ENCODE data around the gene PARD3B.
A peak's percentile ranks its signal among the peaks of the same experiment; 100 is the strongest.

The PARD3B gene

DNA sequence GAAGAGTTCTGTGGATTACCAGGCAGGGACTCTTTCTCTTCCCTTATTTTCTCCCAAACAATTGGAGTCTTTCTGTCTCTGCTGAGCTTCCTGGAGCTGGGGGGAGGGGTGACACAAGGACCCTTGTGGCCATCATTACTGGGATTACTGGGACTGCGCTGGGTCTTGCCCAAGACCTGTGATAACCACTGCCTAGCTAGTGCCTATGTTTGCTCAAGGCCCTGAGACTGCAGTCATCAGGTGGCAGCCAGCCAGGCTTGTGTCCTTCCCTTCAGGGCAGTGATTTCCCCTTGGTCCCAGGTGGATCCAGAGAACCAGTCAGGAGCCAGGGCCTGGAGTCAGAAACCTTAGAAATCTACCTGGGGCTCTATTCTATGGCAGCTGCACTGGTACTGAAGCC is 355.6 kb downstream of the PARD3B start:
- DNase-seq, result no peak

DNA sequence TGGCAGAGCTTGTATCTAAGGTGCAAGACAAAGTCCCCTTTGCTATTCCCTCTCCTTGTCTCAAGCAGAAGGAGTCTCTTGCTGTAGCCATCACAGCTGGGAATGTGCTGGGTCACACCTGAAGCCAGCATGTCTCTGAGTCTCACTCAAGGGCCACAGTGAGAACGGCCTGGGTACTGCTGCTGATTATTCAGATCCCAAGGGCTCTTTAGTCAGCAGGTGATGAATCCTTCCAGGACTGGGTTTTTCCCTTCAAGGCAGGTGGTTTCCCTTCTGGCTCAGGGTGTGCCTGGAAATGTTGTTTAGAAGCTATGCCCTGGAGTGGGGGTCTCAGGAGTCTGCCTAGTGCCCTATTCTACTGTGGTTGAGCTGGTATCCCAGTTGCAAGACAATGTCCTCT is 356.3 kb downstream of the PARD3B start:
- DNase-seq, result no peak

DNA sequence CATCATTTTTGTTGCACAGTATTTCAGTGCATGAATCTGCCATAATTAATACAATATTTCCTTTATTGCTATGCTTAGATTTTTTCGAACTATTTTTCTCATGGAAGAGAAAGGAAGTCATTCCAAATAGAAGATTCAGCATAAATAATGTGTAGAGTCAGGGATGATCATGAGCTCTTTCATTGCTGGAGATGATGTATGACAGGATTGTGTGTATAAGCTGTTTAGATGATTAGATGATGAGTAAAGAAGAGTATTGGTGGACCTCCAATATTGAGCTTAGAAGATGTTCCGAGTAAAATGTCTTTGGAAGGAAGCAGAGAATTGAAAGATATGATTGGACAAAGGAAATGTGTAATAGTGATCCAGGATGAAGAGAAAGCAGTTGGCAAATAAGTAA is 364.5 kb downstream of the PARD3B start:
- no peak for DNase-seq

DNA sequence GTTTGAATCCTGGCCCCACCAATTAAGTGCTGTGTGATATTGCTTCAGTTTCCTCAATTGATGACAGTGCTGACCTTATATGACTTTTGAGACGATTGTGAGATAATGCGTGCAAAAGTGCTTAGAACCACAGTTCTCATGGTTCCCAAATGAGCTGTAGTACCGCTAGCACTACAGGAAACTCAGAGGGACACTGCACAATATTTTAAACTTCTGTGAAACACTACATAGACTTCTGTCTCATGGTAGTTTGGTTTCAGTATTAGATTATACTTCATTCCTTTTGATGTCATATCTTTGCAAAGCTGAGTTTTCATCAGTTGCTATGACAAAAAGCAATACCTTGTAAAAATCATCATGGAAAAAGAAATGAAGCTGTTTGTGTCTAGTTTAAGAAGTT is 368.0 kb downstream of the PARD3B start:
- no peak for DNase-seq

DNA sequence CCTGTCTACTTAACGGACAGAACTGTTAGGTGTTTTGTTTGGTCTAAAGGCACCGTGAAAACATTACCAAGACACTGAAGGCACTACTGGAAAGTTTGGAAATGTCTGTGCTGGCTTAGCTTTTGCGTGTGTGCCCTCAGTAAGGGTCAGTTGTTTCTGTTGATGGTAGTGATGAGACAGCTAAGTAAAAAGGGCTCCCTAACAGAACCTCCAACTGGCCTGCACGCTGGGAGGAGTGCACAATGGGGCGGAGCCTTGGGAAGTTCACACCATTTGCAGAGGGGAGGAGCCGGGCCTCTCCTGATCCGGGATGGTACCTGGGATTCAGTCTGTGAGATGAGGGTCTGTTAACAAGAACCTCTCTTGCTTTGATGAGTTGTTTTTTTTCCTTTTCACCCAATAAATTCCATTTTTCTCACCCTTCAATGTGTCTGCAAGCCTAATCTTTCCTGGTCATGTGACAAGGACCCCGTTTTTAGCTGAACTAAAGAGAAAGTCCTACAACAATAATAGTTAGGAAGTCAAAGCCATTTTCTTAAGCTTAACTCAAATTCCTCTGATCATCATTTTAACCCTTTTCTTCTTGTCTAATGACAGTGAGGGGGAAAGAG is 368.7 kb downstream of the PARD3B start:
- no peak for DNase-seq

GRCh38 chr2:204914708-204915107 is 369.4 kb downstream of the PARD3B start:
- no peak for DNase-seq

DNA sequence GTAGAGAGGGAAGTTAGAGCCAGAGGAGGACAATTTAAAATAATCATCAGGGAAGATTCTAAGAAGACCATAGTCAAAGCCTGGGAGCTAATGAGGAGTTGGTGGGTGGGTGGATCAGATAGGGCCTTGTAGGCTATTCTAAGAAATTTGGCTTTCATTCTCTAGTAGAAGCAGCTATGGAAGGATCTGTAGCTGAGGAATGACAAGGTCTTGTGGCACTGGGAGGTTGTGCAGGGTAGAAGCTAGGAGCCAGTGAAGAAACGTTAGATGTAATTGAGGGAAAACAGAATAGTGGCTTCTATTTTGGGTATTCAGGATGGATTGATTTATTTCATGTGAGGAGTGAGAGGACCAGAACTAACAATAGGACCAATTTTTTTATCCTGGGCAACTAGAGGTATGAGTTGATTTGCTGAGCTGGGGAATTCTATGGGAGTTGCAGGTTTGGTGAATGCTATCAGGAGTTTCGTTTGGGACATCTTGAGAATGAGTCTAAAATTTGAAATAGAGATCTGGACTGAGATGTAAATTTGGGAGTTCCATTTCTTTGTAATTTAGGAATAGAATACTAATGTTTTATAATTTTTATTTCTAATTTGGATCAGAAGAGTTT is 371.9 kb downstream of the PARD3B start:
- DNase-seq, result no peak

DNA sequence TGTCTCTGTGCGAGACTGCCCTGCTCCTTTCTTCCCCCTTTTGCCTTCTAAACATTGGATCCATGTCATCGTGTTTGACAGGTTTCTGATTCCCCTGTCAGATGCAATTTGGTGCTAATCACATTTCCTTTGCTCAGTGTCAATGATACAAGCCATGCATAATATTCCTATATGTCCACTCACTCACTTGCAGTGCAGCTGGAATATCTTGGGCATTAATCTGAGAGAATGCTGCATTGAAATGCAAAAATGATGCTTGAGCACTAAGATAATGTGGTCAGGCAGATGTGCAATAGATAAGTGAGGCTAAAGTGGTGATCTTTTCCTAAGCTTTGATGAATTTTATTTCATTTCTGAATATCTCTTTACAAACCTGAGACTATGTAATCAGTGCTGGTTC is 375.5 kb downstream of the PARD3B start:
- no peak for DNase-seq

GRCh38 chr2:204923957-204924356 is 378.7 kb downstream of the PARD3B start:
- no peak for DNase-seq

GRCh38 chr2:204931562-204931961 is 386.3 kb downstream of the PARD3B start:
- no peak for DNase-seq

DNA sequence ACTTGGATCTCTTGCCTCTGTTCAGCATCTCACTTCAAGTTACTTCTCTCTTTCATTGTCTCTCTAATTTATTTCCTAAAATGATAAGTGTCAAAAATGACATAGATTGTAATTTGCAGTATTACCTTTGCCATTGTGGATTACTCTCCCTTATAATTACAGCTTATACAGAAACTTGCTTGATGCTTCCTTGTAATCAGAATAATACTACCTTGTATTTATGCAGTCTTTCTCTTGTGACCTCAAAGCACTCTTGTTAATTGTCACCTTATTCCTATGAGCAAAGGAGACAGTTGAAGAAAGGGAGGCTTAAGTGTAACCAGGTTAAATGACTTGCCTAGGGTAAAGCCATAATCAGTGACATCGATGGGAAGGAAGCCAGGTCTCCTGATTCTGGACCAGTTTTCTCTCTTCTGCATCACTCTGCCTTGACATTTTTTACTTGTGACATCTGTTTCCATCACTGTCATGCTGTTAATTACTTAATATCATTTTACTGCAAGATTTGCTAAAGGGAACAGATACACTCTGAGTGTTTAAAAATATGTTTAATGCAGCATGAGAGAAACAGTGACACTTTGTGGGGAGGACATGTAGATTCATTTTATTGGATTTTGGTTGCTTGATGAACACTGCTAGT is 388.6 kb downstream of the PARD3B start:
- no peak for DNase-seq

DNA sequence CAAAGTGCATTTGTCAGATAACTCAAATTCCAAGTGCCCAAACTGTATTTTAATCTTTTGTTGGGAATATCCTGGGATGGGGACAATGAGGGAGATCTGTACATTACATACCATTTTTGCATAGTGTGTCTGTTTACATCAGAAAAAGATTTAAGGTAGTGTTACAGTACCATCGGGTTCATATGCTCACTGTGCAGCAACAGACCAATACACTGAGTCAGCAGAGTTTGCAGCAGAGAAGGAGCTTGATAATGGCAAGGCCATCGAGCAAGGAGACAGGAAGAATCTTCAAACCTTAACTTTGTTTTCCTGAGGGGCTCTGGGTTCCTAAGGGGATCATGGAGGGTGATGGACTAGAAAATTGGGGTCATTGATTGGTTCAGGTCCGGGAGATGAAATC is 399.7 kb downstream of the PARD3B start:
- DNase-seq, result no peak

GRCh38 chr2:204945376-204945775 is 400.1 kb downstream of the PARD3B start:
- DNase-seq, result no peak

DNA sequence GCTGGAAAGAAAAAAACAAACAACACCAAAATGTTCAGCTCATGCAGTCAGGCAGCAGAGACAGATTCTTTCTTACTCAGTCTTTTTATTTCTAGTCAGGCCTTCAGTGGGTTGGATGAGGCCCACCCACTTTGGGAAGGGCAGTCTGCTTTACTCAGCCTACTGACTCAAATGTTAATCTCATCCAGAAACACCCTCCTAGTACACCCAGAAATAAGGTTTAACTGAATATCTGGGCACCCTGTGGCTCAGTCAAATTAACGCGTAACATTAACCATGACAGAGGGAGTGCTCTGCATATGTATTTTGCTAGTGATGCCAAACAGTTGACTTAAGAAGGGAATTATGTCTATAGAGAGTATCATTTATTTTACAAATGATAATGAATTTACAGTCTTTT is 401.6 kb downstream of the PARD3B start:
- no peak for DNase-seq

DNA sequence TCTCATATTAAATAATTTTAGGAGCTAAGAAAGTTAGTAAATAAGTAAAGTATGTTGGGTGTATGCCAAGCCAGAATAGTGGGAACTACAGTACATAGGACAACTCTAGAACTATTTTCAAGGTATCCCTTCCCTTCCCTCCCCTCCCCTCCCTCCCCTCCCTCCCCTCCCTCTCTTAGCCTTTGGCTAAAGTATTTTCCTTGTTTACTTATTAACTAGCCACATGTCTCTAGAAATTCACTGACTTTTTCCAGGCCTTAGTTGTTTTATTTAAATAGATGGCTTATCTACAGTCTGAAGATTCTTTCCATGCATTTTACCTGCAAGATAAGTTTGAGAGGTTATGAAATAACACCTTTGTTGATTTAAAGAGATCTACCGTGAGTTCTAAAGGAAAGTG is 402.1 kb downstream of the PARD3B start:
- DNase-seq, result no peak

DNA sequence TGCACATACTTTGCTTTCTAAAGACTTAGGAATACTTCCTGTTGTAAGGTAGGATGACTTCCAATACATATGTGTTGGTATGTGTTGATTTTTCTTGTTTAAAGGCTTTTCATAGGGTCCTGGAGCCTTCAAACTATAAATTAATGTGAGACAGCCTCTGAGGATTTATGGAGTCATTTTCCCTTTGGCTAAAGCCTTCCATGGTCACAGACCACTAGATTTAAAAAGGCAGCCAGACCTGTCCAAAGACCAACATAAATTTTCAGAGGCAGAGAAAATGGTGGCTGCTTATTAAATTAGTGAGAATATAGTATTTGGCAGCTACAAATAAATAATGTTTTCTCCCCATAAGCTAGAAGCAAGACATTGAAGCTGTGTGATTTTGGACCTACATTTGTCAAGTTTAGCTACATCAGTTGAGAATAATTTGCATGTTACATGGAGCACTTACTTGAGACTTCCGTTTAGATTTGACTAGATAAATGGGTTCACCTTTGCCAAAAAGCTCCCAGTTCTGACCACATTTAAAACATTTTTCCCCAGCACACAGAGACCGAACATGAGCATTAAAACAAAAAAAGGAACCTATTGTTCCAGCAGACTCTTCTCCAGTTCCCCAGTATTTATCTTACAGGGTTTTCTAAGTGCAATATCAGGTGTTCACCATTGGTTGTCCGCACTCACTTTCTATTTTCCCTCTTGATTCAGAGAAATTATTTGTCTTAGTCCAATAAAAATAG is 402.9 kb downstream of the PARD3B start:
- DNase-seq, result no peak

DNA sequence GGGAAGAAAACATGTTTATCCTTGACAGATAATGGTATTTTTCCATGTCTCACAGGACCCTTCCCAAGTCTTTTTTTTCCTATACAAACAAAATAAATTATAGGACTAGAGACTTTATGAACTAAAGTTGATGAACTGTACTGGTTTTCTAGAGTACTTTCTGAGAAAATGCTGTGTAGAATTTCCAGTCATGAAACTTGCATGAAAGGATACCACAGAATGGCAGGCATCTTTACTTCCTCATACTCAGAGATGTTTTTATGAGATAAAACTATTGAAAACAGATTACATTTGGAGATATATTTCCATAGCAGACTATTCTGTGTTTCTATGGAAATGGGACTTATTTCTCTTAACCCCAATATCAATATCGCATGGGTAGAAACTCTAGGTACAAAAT is 403.5 kb downstream of the PARD3B start:
- DNase-seq, result peak; percentile 42

DNA sequence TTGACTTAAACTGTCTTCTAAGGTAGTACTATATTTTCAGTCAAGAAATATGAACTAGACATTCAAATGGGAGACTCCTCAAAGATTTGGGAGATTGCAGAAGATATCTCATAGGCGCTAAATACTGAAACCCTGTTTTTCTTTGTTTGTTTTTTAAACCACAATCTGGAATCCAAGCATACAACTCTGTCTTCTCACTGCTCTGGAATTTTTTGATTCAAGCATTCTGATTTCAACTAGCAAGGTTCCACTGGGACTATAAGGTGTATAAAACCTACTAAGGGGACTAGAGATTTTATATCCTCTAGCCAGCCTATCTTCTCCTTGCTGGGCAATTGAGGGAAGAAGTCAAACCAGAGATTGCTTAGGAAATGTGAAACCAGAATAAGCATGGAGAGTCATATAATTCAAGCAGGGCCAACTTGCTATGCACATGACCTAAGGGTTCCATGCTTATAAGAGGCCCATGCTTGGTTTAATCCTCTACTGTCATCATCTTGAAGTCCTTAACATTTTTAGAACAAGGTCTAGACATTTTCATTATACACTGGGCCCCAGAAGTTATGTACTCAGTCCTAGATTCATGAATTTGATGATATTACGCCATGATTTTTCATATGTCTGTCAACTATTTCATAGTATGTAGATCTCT is 405.5 kb downstream of the PARD3B start:
- DNase-seq, result no peak

DNA sequence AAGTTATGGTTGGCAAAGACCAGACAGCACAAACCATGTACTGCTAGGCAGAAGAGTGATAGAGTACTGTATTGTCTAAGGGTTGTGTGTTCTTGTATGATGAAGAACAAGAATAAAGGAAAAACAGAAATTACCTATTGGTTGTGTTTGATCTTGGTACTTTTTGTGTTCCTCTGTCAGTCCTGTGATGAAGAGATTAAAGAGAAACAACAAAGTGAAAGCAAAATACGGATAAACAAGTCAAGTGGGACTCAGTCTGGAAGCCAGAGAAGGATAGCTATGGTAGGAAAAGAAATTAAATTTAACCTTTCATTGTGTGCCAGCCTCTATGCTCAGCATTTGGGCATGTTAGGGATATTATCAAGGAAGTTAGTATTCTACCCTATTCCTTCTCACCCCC is 413.1 kb downstream of the PARD3B start:
- DNase-seq, result no peak

- no peak for DNase-seq
Observed at GRCh38 chr2:204964414-204964813, 419.1 kb downstream of the PARD3B start.

DNA sequence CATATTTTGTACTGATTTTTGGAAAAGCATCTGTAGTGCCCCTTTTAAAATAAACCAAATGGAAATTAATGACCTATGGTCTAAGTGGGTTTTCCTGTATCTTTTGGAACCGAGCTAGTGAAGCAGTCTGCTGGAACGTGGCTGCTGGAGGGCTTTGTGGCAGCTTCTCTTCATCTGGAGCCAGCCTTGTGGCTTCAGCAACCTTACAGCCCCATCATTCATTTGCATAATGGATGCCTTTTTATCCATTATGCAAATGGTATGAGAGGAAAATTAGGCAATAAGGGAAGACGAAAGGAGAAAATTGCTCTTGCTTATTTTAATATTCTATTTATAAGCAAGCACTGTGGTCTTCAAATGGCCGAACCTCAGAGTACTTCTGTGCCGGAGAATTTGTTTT is 421.0 kb downstream of the PARD3B start:
- DNase-seq, result no peak

- DNase-seq, result peak; percentile 75
Observed at GRCh38 chr2:204967199-204967960, 422.1 kb downstream of the PARD3B start.

Data from KG1 (cell line).